HFF-Myc (cell line): ENCODE results near the gene FILIP1L.
A peak's percentile ranks its signal among the peaks of the same experiment; 100 is the strongest.

Experiments
- DNase-seq: peaks from one replicate; pipeline ENCODE4 v3.0.0-alpha.2; 2011; ENCODE audit warnings: low read depth; ENCODE audit errors: extremely low read depth
- H3K4me3 ChIP-seq: replicated peaks from 2 replicates; pipeline ENCODE4 v1.5.1; 2011; ENCODE audit warnings: low read depth, mild to moderate bottlenecking, control low read depth, low read length
- TF ChIP-seq, protein P1 (sequence below): IDR thresholded peaks from 2 replicates; pipeline ENCODE4 v1.5.1; 2012; ENCODE audit warnings: mild to moderate bottlenecking, low read depth, low read length, control low read depth; ENCODE audit errors: missing control alignments

FILIP1L gene

DNA sequence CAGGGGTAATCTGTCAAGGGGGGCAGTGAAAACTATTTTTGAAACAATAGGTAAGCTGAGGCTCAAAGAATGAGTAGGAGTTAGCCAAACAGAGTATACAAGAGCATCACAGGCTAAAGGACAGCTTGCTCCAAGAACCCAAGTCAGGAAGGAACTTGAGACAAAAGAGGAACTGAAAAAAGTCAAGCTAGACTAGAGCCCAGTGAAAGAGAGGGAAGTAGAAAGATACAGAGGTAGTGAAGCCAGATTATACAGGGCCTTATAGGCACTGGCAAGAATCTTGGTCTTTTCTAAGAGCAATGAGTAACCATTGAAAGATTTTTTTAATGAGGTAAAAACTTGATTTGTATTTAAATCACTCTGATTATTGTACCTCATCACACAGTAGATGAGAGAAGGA is 69.9 kb downstream of the FILIP1L start:
- TF ChIP-seq, protein P1, sequence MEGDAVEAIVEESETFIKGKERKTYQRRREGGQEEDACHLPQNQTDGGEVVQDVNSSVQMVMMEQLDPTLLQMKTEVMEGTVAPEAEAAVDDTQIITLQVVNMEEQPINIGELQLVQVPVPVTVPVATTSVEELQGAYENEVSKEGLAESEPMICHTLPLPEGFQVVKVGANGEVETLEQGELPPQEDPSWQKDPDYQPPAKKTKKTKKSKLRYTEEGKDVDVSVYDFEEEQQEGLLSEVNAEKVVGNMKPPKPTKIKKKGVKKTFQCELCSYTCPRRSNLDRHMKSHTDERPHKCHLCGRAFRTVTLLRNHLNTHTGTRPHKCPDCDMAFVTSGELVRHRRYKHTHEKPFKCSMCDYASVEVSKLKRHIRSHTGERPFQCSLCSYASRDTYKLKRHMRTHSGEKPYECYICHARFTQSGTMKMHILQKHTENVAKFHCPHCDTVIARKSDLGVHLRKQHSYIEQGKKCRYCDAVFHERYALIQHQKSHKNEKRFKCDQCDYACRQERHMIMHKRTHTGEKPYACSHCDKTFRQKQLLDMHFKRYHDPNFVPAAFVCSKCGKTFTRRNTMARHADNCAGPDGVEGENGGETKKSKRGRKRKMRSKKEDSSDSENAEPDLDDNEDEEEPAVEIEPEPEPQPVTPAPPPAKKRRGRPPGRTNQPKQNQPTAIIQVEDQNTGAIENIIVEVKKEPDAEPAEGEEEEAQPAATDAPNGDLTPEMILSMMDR: no peak
- no peak for DNase-seq
- H3K4me3 ChIP-seq: no peak overlapping the region

DNA sequence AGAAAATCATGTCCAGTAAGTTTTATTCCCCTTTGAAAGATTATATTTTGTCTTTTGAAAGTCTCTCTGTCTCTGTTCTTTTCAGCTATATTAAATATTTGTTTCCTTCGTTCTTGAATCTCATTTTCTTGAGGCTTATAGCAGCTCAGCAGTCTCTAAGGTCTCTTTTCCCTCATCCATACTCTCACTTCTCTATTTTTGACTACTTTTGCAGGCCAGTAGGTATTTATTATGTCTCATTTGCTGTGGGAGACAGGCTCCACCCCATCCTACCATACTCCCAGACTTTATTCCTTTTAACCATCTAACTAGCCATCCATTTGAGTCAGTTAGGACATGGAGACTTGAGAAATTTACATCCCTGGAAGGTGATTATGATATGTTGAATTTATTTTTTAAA is 71.0 kb downstream of the FILIP1L start:
- TF ChIP-seq, protein P1: no peak
- DNase-seq: no peak
- H3K4me3 ChIP-seq: no peak overlapping the region

DNA sequence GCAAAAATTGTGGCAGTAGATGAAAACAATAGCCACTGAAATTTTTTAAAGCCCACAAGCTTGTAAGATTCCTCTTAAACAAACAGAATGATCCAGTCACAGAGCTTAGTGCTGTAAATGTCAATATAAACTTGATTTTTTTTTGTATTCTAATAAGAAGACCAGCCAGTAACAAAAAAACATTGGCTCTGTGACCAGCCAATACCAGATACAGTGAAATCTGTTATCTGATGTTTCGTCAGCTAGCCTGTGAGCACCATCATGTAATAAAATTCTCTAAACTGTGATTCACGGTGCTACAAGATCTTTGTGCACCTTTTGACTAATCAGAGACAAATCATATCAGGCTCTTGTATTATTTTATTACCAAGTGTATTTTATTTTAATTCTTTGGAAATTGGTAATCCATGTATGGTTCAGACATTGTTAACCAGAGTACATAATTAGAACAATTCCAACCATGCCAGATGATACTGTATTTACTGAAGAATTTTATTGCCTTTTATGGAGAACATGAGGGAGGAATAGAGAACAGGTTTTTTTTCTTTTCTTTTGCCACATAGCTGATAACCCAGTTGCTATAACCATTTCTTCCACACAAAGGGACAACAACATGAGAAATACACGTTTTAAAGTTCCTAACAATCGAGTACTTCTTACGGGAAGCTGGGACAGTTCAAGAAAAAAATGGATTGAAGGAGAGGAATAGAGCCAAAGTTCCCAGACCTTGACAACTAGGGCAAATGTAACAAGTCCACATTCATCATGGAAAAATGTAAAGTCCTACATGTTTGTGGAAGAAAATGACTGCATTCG is 71.9 kb downstream of the FILIP1L start:
- H3K4me3 ChIP-seq: no peak overlapping the region
- TF ChIP-seq, protein P1: no peak
- DNase-seq: peak; percentile 50

DNA sequence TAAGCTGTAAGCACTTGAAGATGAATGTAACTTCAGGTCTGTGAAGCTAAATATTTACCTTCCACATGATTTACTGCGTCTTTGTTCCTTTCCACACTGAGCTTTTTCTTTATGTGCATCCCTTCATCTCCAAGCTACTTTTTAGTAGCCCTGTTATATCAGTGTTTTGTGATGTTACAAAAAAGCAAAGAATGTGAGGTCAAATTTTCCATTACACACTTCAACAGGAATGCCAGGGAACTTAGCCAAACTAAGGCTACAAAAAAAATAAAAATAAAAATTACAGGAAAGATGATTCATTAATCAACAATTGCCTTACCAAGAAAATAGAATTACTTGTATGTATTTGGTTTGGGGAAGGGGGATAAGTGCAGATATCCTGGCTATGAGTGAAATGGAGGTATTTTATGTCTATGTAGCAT is 73.0 kb downstream of the FILIP1L start:
- no peak overlapping the region for H3K4me3 ChIP-seq
- peak; percentile 69 for DNase-seq
- TF ChIP-seq, protein P1: no peak

DNA sequence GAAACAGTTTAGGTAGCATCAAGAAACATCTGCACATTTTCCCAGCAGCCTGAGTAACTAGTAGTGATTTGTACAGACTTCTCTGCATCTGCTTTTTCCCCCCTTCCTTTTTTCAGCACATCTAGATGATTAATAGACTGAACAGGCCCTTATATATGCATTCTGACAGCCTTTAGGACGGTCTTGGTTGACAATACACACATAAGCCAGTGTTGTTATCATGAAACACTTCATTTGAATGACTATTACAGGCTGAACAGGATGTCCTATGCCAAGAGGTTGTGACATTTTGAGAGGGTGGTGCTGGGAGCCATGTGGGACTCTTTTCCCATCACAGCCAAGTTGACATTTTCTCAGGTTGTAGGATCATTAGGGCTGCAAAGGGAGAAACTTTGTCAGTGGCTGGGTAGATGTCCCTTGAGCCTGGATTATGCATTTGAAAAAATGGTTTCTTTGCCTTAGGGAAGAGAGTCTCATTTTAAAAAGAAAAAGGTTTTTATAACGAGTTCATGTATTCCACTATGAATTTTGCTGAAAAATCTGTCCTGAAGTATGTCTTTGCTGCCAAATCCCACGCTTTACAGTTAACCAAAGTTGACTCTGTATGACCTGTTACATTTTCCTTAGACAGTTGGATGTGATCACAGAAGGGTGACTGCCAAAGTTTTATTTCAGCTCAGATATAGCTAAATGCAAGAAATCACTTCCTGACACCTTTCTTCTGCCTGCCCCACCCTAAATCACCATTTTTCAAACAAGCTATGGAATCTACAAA is 73.7 kb downstream of the FILIP1L start:
- peak; percentile 39 for DNase-seq
- TF ChIP-seq, protein P1: no peak

DNA sequence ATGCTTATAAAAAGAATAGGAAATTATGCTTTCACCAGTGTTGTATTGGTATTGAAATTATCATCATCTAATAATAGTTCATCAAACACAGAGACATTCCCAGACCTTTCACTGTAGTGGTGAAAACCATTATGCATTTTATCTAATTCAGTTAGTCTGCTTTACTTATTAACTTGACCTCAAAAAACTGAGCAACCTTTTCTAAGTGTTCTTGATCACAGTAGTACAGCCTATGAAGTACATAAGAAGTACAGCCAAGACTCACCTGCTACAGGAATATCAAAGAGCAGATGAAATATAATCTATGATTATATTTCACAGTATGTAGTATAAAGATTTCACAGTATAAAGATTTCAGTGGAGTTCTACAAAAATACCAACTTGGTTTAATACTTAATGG is 75.2 kb downstream of the FILIP1L start:
- H3K4me3 ChIP-seq: no peak overlapping the region
- no peak for DNase-seq
- TF ChIP-seq, protein P1: no peak

More for the DNA sequence above, 73.7 kb downstream of the FILIP1L start:
- H3K4me3 ChIP-seq: no peak overlapping the region
